Esophagus squamous epithelium (tissue), 5 donors: ENCODE data around the gene RSL24D1. TPM values are rescaled to one million over a fixed set of nuclear protein-coding genes. Genes with fewer than 3 reads are reported as not detected.

Experiments
- DNase-seq: peaks from one replicate; lab custom pipeline; 2025; lab: John Stamatoyannopoulos, UW
- H3K27ac ChIP-seq, 4 donors: fragments of 200-600 bp; sonication (generic); one replicate each; pipeline ENCODE4 v1.5.1; 2016 to 2019; ENCODE audit warnings: mild to moderate bottlenecking in 1 of 4
- H3K27me3 ChIP-seq, 4 donors: fragments of 200-600 bp; sonication (generic); 1 replicate in 3 of 4; 2 replicates in 1 of 4; pipeline versions ENCODE4 v1.5.1 to v1.6.0; 2017 to 2021; ENCODE audit warnings: antibody characterized with exemption in 1 of 4
- H3K36me3 ChIP-seq, 3 donors: fragments of 200-600 bp; sonication (generic); one replicate each; pipeline ENCODE4 v1.5.1; 2016 to 2019
- H3K4me1 ChIP-seq, 3 donors: fragments of 200-600 bp; sonication (generic); one replicate each; pipeline ENCODE4 v1.5.1; 2017 to 2019
- H3K4me3 ChIP-seq, 4 donors: fragments of 200-600 bp; sonication (generic); 1 replicate in 3 of 4; 2 replicates in 1 of 4; pipeline ENCODE4 v1.5.1; 2016 to 2019; ENCODE audit warnings: mild to moderate bottlenecking in 2 of 4, moderate library complexity in 1 of 4
- H3K9me3 ChIP-seq, 3 donors: fragments of 200-600 bp; sonication (generic); one replicate each; pipeline ENCODE4 v1.5.1; 2016 to 2019
- POLR2A ChIP-seq, 4 donors: fragments of 450-650 bp; IDR thresholded peaks; one replicate each; pipeline ENCODE4 v1.6.1; 2017; ENCODE audit warnings: antibody characterized with exemption in 4 of 4, mild to moderate bottlenecking in 4 of 4, moderate library complexity in 3 of 4
- WGBS, 2 donors: methylation state at CpG; one replicate each; pipeline ENCODE4 v1.1.5; 2018; 5-methylcytosine and 5-hydroxymethylcytosine counted together
- intact Hi-C: fragments of 100-400 bp; cut with DNase I; formaldehyde crosslinking; loops from one replicate; pipeline ENCODE4 v1.15.0; 2022
- total RNA-seq, 4 donors: library from RNA; depleted of rRNA; stranded (reverse); fragments of >200 nt; gene quantifications; one replicate each; pipeline ENCODE4 v1.1.0, GENCODE V29; 2016
- TF ChIP-seq, protein P1 (sequence below), 6 experiments: fragments of 450-650 bp in 4 of 6; fragments of 200-600 bp in 2 of 6; sonication (generic) in 2 of 6; IDR thresholded peaks; one replicate each; pipeline ENCODE4 v1.5.1; 2016 to 2019; ENCODE audit warnings: antibody characterized with exemption in 6 of 6, mild to moderate bottlenecking in 4 of 6, moderate library complexity in 4 of 6
- donor health status: DM: yes; HTN: yes; CAD: no.

Gene RSL24D1
- total RNA-seq, 4 donors from 2014 or later: 23.1 to 78.0 (median 55.7) TPM

DNA sequence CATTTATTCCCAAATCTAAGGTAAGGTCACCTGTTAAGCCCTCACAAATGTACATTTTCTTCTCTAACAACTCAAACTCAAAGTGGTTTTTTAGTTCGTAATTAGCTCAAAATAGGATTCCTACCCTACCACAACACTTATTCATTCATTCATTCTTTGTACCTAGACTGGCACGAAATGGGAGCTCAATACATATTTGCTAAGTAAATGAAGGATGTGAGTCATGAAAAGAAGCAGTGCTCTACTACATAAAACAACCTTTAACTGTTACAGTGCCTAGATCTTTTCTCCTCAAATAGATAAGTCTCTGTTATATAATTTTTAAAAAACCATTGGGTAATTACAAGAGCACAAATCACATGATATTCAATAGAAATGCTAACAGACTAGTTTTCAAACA is 13.1 kb downstream of the RSL24D1 start:
- no peak for DNase-seq
- WGBS, 2 donors: 61 to 77% methylated on average over 2 of the region's 2 CpGs
- Histone ChIP-seq H3K36me3 (peaks cover 0 to 97% (median 17%) of the 10 kb centered on the region in 3 donors), H3K27ac (no peak overlapping the region), H3K9me3 (no peaks in the 10 kb centered on the region), H3K4me1 (no peaks in the 10 kb centered on the region), H3K27me3 (no peaks in the 10 kb centered on the region), H3K4me3 (no peak overlapping the region)
- intact Hi-C loops: no loop called here
- TF ChIP-seq POLR2A (IDR thresholded peaks at IDR 0.05): no peak
- TF ChIP-seq, protein P1, sequence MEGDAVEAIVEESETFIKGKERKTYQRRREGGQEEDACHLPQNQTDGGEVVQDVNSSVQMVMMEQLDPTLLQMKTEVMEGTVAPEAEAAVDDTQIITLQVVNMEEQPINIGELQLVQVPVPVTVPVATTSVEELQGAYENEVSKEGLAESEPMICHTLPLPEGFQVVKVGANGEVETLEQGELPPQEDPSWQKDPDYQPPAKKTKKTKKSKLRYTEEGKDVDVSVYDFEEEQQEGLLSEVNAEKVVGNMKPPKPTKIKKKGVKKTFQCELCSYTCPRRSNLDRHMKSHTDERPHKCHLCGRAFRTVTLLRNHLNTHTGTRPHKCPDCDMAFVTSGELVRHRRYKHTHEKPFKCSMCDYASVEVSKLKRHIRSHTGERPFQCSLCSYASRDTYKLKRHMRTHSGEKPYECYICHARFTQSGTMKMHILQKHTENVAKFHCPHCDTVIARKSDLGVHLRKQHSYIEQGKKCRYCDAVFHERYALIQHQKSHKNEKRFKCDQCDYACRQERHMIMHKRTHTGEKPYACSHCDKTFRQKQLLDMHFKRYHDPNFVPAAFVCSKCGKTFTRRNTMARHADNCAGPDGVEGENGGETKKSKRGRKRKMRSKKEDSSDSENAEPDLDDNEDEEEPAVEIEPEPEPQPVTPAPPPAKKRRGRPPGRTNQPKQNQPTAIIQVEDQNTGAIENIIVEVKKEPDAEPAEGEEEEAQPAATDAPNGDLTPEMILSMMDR (IDR thresholded peaks at IDR 0.05): no peak

DNA sequence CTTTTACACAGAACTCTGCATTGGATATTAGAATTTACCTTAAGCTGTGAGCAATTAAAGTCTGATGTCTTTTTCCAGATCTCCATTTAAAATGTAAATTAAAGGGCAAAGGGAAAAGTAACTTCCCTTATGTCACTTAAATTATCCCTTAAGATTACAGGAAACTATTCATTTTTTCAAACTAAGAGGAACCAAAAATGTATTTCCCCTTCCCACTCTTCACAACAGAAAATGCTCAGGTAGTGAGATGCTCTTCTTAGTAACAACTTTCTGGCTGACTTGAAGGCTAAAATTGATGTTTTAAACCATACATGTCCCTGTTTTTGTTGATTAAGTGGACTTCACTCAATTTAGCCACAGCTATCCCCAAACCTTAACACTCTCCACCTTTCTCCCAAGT is 17.6 kb downstream of the RSL24D1 start:
- no peaks in the 10 kb centered on the region for H3K9me3 ChIP-seq
- no peak for DNase-seq
- no peaks in the 10 kb centered on the region for H3K4me1 ChIP-seq
- H3K27me3 ChIP-seq: no peaks in the 10 kb centered on the region
- intact Hi-C loops: no loop called here
- no peak for TF ChIP-seq POLR2A (IDR thresholded peaks at IDR 0.05)
- TF ChIP-seq, protein P1 (IDR thresholded peaks at IDR 0.05): no peak
- no peak overlapping the region for H3K27ac ChIP-seq
- no peak overlapping the region for H3K4me3 ChIP-seq
- H3K36me3 ChIP-seq: peaks cover 0 to 62% (median 17%) of the 10 kb centered on the region in 3 donors

DNA sequence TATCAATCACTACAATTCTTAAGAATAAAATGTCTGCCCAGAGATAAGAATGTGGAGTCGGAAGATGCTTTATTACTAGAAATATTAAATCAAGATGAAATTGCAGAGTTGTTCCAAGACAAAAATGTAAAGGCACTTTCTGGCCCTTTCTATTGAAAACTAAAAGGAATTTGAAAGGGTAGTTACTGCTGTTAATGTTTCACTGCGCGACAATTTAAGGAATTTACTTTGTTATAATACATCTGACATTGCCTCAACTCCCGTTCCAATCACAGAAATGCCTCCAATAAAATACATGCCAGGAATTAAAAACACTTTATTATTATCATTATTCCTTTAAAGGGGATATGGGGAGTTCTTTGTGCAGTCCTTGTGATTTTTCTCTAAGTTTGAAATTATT is 26.4 kb downstream of the RSL24D1 start:
- WGBS, 2 donors: 72 to 80% methylated on average over 4 of the region's 4 CpGs
- TF ChIP-seq, protein P1 (IDR thresholded peaks at IDR 0.05): no peak
- TF ChIP-seq POLR2A (IDR thresholded peaks at IDR 0.05): no peak
- DNase-seq: no peak
- intact Hi-C loops: no loop called here
- no peak overlapping the region for H3K4me3 ChIP-seq
- H3K36me3 ChIP-seq: no peaks in the 10 kb centered on the region
- H3K27me3 ChIP-seq: no peaks in the 10 kb centered on the region
- H3K9me3 ChIP-seq: no peaks in the 10 kb centered on the region
- no peaks in the 10 kb centered on the region for H3K4me1 ChIP-seq
- H3K27ac ChIP-seq: no peak overlapping the region

DNA sequence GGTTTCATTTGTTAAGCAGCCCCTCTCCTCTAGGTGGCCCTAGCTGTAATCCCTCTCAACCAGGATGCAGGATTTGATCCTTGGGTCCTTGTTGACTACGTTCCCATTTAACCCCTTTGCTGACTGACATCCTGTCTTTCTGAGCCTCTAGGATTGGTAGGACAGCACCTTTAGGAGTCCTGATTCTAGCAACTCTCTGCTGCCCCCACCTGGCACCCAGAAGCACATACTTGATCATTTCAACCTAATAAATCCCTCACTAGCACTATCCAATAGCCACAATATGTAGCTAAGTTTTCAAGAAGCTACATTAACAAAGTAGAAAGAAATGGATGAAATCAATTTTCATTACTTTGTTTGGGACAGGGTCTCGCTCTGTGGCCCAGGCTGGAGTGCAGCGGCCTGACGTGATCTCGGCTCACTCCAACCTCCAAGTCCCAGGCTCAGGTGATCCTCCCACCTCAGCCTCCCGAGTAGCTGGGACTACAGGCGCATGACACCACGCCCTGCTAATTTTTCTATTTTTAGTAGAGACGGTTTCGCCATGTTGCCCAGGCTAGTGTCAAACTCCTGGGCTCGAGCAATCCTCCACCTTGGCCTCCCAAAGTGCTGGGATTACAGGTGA is 28.3 kb downstream of the RSL24D1 start:
- TF ChIP-seq, protein P1 (IDR thresholded peaks at IDR 0.05): peak; percentile 31 to 66 (median 50)
- no peak for TF ChIP-seq POLR2A (IDR thresholded peaks at IDR 0.05)
- no peaks in the 10 kb centered on the region for H3K27me3 ChIP-seq
- DNase-seq: no peak
- no peak overlapping the region for H3K27ac ChIP-seq
- H3K4me3 ChIP-seq: no peak overlapping the region
- no peaks in the 10 kb centered on the region for H3K4me1 ChIP-seq
- 68 to 69% methylated on average over 11 of the region's 11 CpGs for WGBS, 2 donors
- intact Hi-C loops: no loop called here
- H3K9me3 ChIP-seq: no peaks in the 10 kb centered on the region
- no peaks in the 10 kb centered on the region for H3K36me3 ChIP-seq

DNA sequence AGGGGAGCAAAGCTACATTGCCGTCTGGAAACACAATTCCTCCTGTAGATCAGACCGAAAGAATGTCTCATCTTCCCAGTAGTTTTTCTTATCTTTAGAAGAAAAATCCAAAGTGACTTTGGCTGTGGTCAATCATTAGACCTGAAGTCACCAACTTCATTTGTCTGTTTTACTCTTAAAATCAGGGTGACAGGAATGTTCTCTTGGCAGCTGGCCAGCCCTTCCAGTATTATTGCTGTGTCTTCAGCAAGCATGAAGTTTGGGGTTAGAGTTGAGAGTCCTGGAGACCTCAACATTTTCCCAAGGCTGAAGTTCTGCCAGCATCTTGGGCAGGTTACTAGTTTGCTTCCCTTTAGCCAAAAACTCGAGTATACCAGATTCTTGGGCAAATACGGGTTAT is 32.5 kb downstream of the RSL24D1 start:
- WGBS, 2 donors: 75 to 96% methylated on average over 2 to 4 of the region's 4 CpGs
- intact Hi-C loops: no loop called here

More for the DNA sequence above, 32.5 kb downstream of the RSL24D1 start:
- no peaks in the 10 kb centered on the region for H3K4me1 ChIP-seq
- H3K27ac ChIP-seq: no peak overlapping the region
- H3K4me3 ChIP-seq: no peak overlapping the region
- no peaks in the 10 kb centered on the region for H3K9me3 ChIP-seq
- TF ChIP-seq, protein P1 (IDR thresholded peaks at IDR 0.05): no peak
- TF ChIP-seq POLR2A (IDR thresholded peaks at IDR 0.05): no peak
- DNase-seq: no peak
- H3K36me3 ChIP-seq: no peaks in the 10 kb centered on the region
- no peaks in the 10 kb centered on the region for H3K27me3 ChIP-seq
